BE2C (cell line): Measurements from ENCODE around the gene AGPAT4.
A peak's percentile ranks its signal among the peaks of the same experiment; 100 is the strongest.

Experiments
- DNase-seq: peaks from one replicate; pipeline ENCODE4 v3.0.0-alpha.2; 2020
- H3K27me3 ChIP-seq: fragments of 250-450 bp; sonication (Bioruptor Pico); 2 replicates; pipeline ENCODE4 v1.5.1; 2020; ENCODE audit warnings: mild to moderate bottlenecking
- H3K36me3 ChIP-seq: fragments of 250-450 bp; sonication (Bioruptor Pico); 2 replicates; pipeline ENCODE4 v1.5.1; 2020; ENCODE audit warnings: mild to moderate bottlenecking
- H3K4me1 ChIP-seq: fragments of 250-450 bp; sonication (Bioruptor Pico); 2 replicates; pipeline ENCODE4 v1.5.1; 2020
- H3K4me3 ChIP-seq: 2 replicates; pipeline ENCODE4 v1.5.1; 2011; ENCODE audit warnings: low read depth, low read length
- H3K9me3 ChIP-seq: fragments of 250-450 bp; sonication (Bioruptor Pico); 2 replicates; pipeline ENCODE4 v1.5.1; 2020
- CTCF ChIP-seq: IDR thresholded peaks from 2 replicates; pipeline ENCODE4 v1.5.1; 2012; ENCODE audit warnings: mild to moderate bottlenecking, low read depth, low read length

AGPAT4 gene

GRCh38 chr6:161237176-161237575 lies 36.7 kb downstream of the AGPAT4 start:
- Histone ChIP-seq H3K4me3 (no peak overlapping the region), H3K9me3 (no peaks in the 10 kb centered on the region), H3K27me3 (no peaks in the 10 kb centered on the region), H3K36me3 (no peaks in the 10 kb centered on the region), H3K4me1 (peaks cover 8% of the 10 kb centered on the region)
- no peak for DNase-seq
- no peak for TF ChIP-seq CTCF

- H3K4me3 ChIP-seq, result no peak overlapping the region
- TF ChIP-seq CTCF, result no peak
- H3K9me3 ChIP-seq, result no peaks in the 10 kb centered on the region
- DNase-seq, result no peak
- H3K4me1 ChIP-seq, result peaks cover 8% of the 10 kb centered on the region
- H3K27me3 ChIP-seq, result no peaks in the 10 kb centered on the region
- no peaks in the 10 kb centered on the region for H3K36me3 ChIP-seq
Observed at GRCh38 chr6:161235776-161236633, 37.9 kb downstream of the AGPAT4 start.

- no peak for TF ChIP-seq CTCF
- H3K4me1 ChIP-seq, result peaks cover 11% of the 10 kb centered on the region
- no peaks in the 10 kb centered on the region for H3K27me3 ChIP-seq
- no peaks in the 10 kb centered on the region for H3K9me3 ChIP-seq
- H3K4me3 ChIP-seq, result no peak overlapping the region
- H3K36me3 ChIP-seq, result no peaks in the 10 kb centered on the region
- peak; percentile 65 for DNase-seq
Observed at GRCh38 chr6:161233986-161234661, 39.7 kb downstream of the AGPAT4 start.

GRCh38 chr6:161232467-161232866 lies 41.4 kb downstream of the AGPAT4 start:
- DNase-seq, result no peak
- TF ChIP-seq CTCF, result no peak
- no peaks in the 10 kb centered on the region for H3K9me3 ChIP-seq
- H3K4me1 ChIP-seq, result peaks cover 11% of the 10 kb centered on the region
- H3K4me3 ChIP-seq, result no peak overlapping the region
- no peaks in the 10 kb centered on the region for H3K27me3 ChIP-seq
- no peaks in the 10 kb centered on the region for H3K36me3 ChIP-seq

- Histone ChIP-seq H3K4me3 (no peak overlapping the region), H3K27me3 (no peaks in the 10 kb centered on the region), H3K36me3 (no peaks in the 10 kb centered on the region), H3K9me3 (no peaks in the 10 kb centered on the region), H3K4me1 (peaks cover 11% of the 10 kb centered on the region)
- DNase-seq, result no peak
- no peak for TF ChIP-seq CTCF
Observed at GRCh38 chr6:161232010-161232409, 41.9 kb downstream of the AGPAT4 start.

GRCh38 chr6:161230339-161230738 lies 43.5 kb downstream of the AGPAT4 start:
- Histone ChIP-seq H3K27me3 (no peaks in the 10 kb centered on the region), H3K4me3 (no peak overlapping the region), H3K4me1 (peaks cover 11% of the 10 kb centered on the region), H3K9me3 (no peaks in the 10 kb centered on the region), H3K36me3 (no peaks in the 10 kb centered on the region)
- no peak for DNase-seq
- no peak for TF ChIP-seq CTCF
